ENCODE data around the gene AQP12B.

The AQP12B gene

DNA sequence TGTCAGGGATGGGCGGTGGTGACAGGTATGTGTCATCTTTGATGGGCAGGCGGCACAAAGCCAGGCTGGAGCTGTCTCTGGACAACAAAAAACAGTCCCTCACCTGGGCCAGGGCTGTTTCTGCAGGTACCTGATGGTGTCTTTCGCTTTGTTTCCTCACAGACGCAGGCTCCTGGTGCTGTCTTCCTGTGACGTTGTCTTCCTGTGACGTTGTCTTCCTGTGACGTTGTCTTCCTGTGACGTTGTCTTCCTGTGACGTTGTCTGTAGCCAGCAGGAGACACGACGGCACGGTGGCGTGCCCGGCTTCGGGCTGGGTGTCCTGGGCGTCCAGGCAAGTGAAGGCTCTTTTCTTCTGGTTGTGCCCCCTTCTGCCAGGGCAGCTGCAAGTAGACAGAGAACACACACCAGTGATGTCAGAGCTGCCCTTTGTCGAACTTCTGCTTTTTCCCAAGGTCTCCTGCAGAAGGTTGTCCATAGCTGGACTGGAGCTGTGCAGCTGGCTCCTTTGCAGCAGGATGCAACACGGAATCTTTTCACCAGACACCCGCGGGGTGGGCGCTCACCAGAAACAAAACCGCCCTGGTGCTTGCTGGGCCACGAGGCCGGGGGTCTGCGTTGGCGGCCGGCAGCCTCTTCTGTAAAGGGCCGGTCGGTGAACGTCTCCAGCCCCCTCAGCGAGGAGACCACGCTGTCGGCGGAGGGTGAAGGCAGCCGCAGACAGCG, 36.3 kb downstream of the AQP12B start:
- no peak overlapping the region for H3K4me2 ChIP-seq (ENCODE audit: low read length)
- H3K79me2 ChIP-seq (ENCODE audit: low read length) = no peaks in the 10 kb centered on the region
- TF ChIP-seq EZH2phosphoT487 (IDR thresholded peaks at IDR 0.05; ENCODE audit: low read depth) (no peak), CTCF (IDR thresholded peaks at IDR 0.05; ENCODE audit: low read depth, low read length) (no peak)
- H3K4me3 ChIP-seq (ENCODE audit: low read length) = no peak overlapping the region
- H3K9ac ChIP-seq (ENCODE audit: low read length) = no peak overlapping the region
- no peaks in the 10 kb centered on the region for H3K4me1 ChIP-seq (ENCODE audit: low read length)
- no peak overlapping the region for H3K27ac ChIP-seq (ENCODE audit: low read length)
- no peaks in the 10 kb centered on the region for H3K9me3 ChIP-seq (ENCODE audit: insufficient read depth, low read length)
- no peak overlapping the region for H2AFZ ChIP-seq (ENCODE audit: low read depth, low read length)
- H3K27me3 ChIP-seq (ENCODE audit: low read depth, low read length) = no peaks in the 10 kb centered on the region
- H3K36me3 ChIP-seq (replicated peaks; ENCODE audit: low read depth, low read length) = no peaks in the 10 kb centered on the region
- H4K20me1 ChIP-seq (ENCODE audit: insufficient read depth, low read length) = no peaks in the 10 kb centered on the region

DNA sequence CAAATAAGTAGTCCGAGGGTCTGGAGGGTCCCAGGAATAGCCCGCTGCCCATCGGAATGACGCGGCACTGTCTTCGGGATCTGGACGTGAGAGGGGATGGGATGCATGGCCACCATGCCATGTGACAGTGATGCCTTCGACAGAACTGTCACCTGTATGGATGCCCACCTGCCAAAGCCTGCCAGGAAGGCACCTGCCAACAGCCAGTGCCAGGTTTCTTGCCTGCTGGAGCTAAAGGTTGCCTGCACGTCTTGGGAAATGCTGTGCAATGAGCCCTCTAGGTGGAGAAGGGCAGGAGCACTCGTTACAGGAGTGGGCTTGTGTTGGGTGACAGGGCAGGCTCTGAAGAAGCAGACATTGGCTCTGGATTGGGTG, 36.9 kb downstream of the AQP12B start:
- Histone ChIP-seq H4K20me1 (ENCODE audit: insufficient read depth, low read length) (no peaks in the 10 kb centered on the region), H3K79me2 (ENCODE audit: low read length) (no peaks in the 10 kb centered on the region), H3K27me3 (ENCODE audit: low read depth, low read length) (no peaks in the 10 kb centered on the region)

GRCh38 chr2:240645346-240645745, 37.3 kb downstream of the AQP12B start:
- Histone ChIP-seq H3K4me3 (ENCODE audit: low read length) (no peak overlapping the region), H3K4me1 (ENCODE audit: low read length) (no peaks in the 10 kb centered on the region), H3K9ac (ENCODE audit: low read length) (no peak overlapping the region), H3K27me3 (ENCODE audit: low read depth, low read length) (no peaks in the 10 kb centered on the region), H3K27ac (ENCODE audit: low read length) (no peak overlapping the region), H3K36me3 (replicated peaks; ENCODE audit: low read depth, low read length) (no peaks in the 10 kb centered on the region), H4K20me1 (ENCODE audit: insufficient read depth, low read length) (no peaks in the 10 kb centered on the region), H3K9me3 (ENCODE audit: insufficient read depth, low read length) (no peaks in the 10 kb centered on the region), H3K79me2 (ENCODE audit: low read length) (no peaks in the 10 kb centered on the region), H2AFZ (ENCODE audit: low read depth, low read length) (no peak overlapping the region), H3K4me2 (ENCODE audit: low read length) (no peak overlapping the region)
- TF ChIP-seq EZH2phosphoT487 (IDR thresholded peaks at IDR 0.05; ENCODE audit: low read depth) (no peak), CTCF (IDR thresholded peaks at IDR 0.05; ENCODE audit: low read depth, low read length) (no peak)

More for the DNA sequence above, 36.9 kb downstream of the AQP12B start:
- Histone ChIP-seq H3K9me3 (ENCODE audit: insufficient read depth, low read length) (no peaks in the 10 kb centered on the region), H3K4me1 (ENCODE audit: low read length) (no peaks in the 10 kb centered on the region), H2AFZ (ENCODE audit: low read depth, low read length) (no peak overlapping the region), H3K27ac (ENCODE audit: low read length) (no peak overlapping the region), H3K36me3 (replicated peaks; ENCODE audit: low read depth, low read length) (no peaks in the 10 kb centered on the region), H3K4me3 (ENCODE audit: low read length) (no peak overlapping the region), H3K4me2 (ENCODE audit: low read length) (no peak overlapping the region), H3K9ac (ENCODE audit: low read length) (no peak overlapping the region)
- TF ChIP-seq EZH2phosphoT487 (IDR thresholded peaks at IDR 0.05; ENCODE audit: low read depth) (no peak), CTCF (IDR thresholded peaks at IDR 0.05; ENCODE audit: low read depth, low read length) (no peak)

DNA sequence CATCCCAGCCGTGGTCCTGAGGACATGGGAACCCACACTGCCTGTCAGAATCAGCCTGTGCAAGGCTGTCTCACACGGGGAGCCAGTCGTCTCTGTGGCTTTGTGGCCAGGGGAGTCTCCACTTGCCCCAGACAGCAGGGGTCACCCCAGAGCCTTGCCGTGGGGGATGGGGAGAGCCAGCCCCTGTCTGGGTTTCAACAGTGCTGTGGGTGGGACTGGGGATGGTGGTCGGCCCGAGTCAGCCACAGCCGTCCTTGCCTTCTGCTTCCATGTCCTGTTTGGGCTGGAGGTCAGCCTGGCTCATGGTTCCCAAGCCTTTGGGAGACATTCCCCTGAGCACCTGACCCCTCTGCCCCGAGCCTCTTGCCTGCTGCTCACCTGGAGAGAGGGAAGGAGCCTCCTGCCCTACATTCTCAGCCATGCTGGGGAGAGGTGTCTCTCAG, 37.8 kb downstream of the AQP12B start:
- Histone ChIP-seq H3K36me3 (replicated peaks; ENCODE audit: low read depth, low read length) (no peaks in the 10 kb centered on the region), H3K27ac (ENCODE audit: low read length) (no peak overlapping the region), H2AFZ (ENCODE audit: low read depth, low read length) (no peak overlapping the region), H3K4me3 (ENCODE audit: low read length) (no peak overlapping the region), H3K4me2 (ENCODE audit: low read length) (no peak overlapping the region), H3K4me1 (ENCODE audit: low read length) (no peaks in the 10 kb centered on the region), H3K9me3 (ENCODE audit: insufficient read depth, low read length) (no peaks in the 10 kb centered on the region), H3K79me2 (ENCODE audit: low read length) (no peaks in the 10 kb centered on the region), H3K9ac (ENCODE audit: low read length) (no peak overlapping the region), H4K20me1 (ENCODE audit: insufficient read depth, low read length) (no peaks in the 10 kb centered on the region), H3K27me3 (ENCODE audit: low read depth, low read length) (no peaks in the 10 kb centered on the region)
- TF ChIP-seq CTCF (IDR thresholded peaks at IDR 0.05; ENCODE audit: low read depth, low read length) (no peak), EZH2phosphoT487 (IDR thresholded peaks at IDR 0.05; ENCODE audit: low read depth) (no peak)

Measured in OCI-LY3 (cell line).